WERI-Rb-1 (cell line): ENCODE results near the gene TDP2.

Experiments
- DNase-seq: peaks from one replicate; pipeline ENCODE4 v3.0.0-alpha.2; 2020
- H3K27ac ChIP-seq: fragments of 250-450 bp; sonication (Bioruptor Pico); 2 replicates; pipeline ENCODE4 v1.5.1; 2020; ENCODE audit warnings: mild to moderate bottlenecking, moderate library complexity
- H3K27me3 ChIP-seq: fragments of 250-450 bp; sonication (Bioruptor Pico); 2 replicates; pipeline ENCODE4 v1.5.1; 2021; ENCODE audit warnings: mild to moderate bottlenecking, low read depth, moderate library complexity; ENCODE audit not compliant: insufficient read depth, severe bottlenecking
- H3K36me3 ChIP-seq: fragments of 250-450 bp; sonication (Bioruptor Pico); 2 replicates; pipeline ENCODE4 v1.5.1; 2020; ENCODE audit warnings: mild to moderate bottlenecking, moderate library complexity
- H3K4me3 ChIP-seq: 2 replicates; pipeline ENCODE4 v1.5.1; 2011; ENCODE audit warnings: low read depth, mild to moderate bottlenecking, control low read depth, low read length
- H3K9me3 ChIP-seq: fragments of 250-450 bp; sonication (Bioruptor Pico); 2 replicates; pipeline ENCODE4 v1.5.1; 2021; ENCODE audit warnings: mild to moderate bottlenecking, moderate library complexity; ENCODE audit not compliant: severe bottlenecking
- CTCF ChIP-seq: IDR thresholded peaks from 2 replicates; pipeline ENCODE4 v1.5.1; 2011; ENCODE audit warnings: low read depth, mild to moderate bottlenecking, control low read depth, inconsistent platforms, low read length

The TDP2 gene

GRCh38 chr6:24666641-24667377 lies at the start of gene TDP2, which contains the start of gene ACOT13:
TSS of gene TDP2 (minus strand) at chr6:24666899. CDS start at chr6:24666862, 37 bp downstream.
TSS of gene ACOT13 (plus strand) at chr6:24667077. CDS start at chr6:24667264, 187 bp downstream.
- H3K27me3 ChIP-seq, result no peaks in the 10 kb centered on the region
- TF ChIP-seq CTCF, result peak; percentile 85
- H3K36me3 ChIP-seq, result peaks cover 31% of the 10 kb centered on the region
- H3K27ac ChIP-seq, result peak within 1 kb of the TSS; percentile 86
- peak; percentile 99 for DNase-seq
- peak within 1 kb of the TSS; percentile 85 for H3K4me3 ChIP-seq
- H3K9me3 ChIP-seq, result peaks cover 6% of the 10 kb centered on the region

GRCh38 chr6:24710519-24711303 lies 44.0 kb upstream of the TDP2 start:
- DNase-seq, result no peak
- H3K27ac ChIP-seq, result no peak overlapping the region
- H3K36me3 ChIP-seq, result peaks cover 98% of the 10 kb centered on the region
- no peaks in the 10 kb centered on the region for H3K9me3 ChIP-seq
- H3K27me3 ChIP-seq, result no peaks in the 10 kb centered on the region
- H3K4me3 ChIP-seq, result no peak overlapping the region
- no peak for TF ChIP-seq CTCF

GRCh38 chr6:24709014-24709711 lies 42.5 kb upstream of the TDP2 start:
- H3K4me3 ChIP-seq, result no peak overlapping the region
- peaks cover 97% of the 10 kb centered on the region for H3K36me3 ChIP-seq
- H3K27me3 ChIP-seq, result no peaks in the 10 kb centered on the region
- no peak for DNase-seq
- no peaks in the 10 kb centered on the region for H3K9me3 ChIP-seq
- TF ChIP-seq CTCF, result no peak
- no peak overlapping the region for H3K27ac ChIP-seq

- no peak for DNase-seq
- no peak for TF ChIP-seq CTCF
- Histone ChIP-seq H3K27ac (no peak overlapping the region), H3K9me3 (no peaks in the 10 kb centered on the region), H3K36me3 (peaks cover 97% of the 10 kb centered on the region), H3K4me3 (no peak overlapping the region), H3K27me3 (no peaks in the 10 kb centered on the region)
Observed at GRCh38 chr6:24708612-24709011, 41.9 kb upstream of the TDP2 start.

- H3K27me3 ChIP-seq, result no peaks in the 10 kb centered on the region
- no peak overlapping the region for H3K27ac ChIP-seq
- no peaks in the 10 kb centered on the region for H3K9me3 ChIP-seq
- H3K36me3 ChIP-seq, result peaks cover 88% of the 10 kb centered on the region
- no peak for DNase-seq
- no peak for TF ChIP-seq CTCF
- no peak overlapping the region for H3K4me3 ChIP-seq
Observed at GRCh38 chr6:24704468-24704867, 37.8 kb upstream of the TDP2 start.
